Liver (tissue), 9 donors: Measurements from ENCODE around the gene PROB1. TPM values are rescaled to one million over a fixed set of nuclear protein-coding genes. Genes with fewer than 3 reads are reported as not detected.

Source experiments
- DNase-seq: peaks from one replicate; pipeline ENCODE4 v3.0.0-alpha.2; 2017; ENCODE audit warnings: low spot score
- H3K27ac ChIP-seq, 2 donors: one replicate each; pipeline ENCODE4 v1.7.0; 2013; ENCODE audit warnings: inconsistent platforms in 2 of 2, low read length in 2 of 2, control low read depth in 1 of 2, low read depth in 1 of 2, mild to moderate bottlenecking in 1 of 2
- H3K27me3 ChIP-seq, 4 donors: one replicate each; pipeline versions ENCODE4 v1.6.1 to v1.7.0; 2013; ENCODE audit warnings: low read length in 3 of 4, inconsistent platforms in 1 of 4, mild to moderate bottlenecking in 1 of 4, moderate library complexity in 1 of 4; ENCODE audit not compliant: control insufficient read depth in 4 of 4, insufficient read depth in 4 of 4
- H3K36me3 ChIP-seq, 4 donors: one replicate each; pipeline versions ENCODE4 v1.6.1 to v1.7.0; 2013; ENCODE audit warnings: low read length in 3 of 4, mild to moderate bottlenecking in 3 of 4, low read depth in 1 of 4, moderate library complexity in 1 of 4; ENCODE audit not compliant: control insufficient read depth in 4 of 4, insufficient read depth in 3 of 4
- H3K4me1 ChIP-seq, 4 donors: one replicate each; pipeline versions ENCODE4 v1.6.1 to v1.7.0; 2013; ENCODE audit warnings: low read length in 3 of 4, mild to moderate bottlenecking in 3 of 4, moderate library complexity in 1 of 4; ENCODE audit not compliant: control insufficient read depth in 4 of 4, insufficient read depth in 4 of 4
- H3K4me3 ChIP-seq, 3 donors: one replicate each; pipeline versions ENCODE4 v1.6.1 to v1.7.0; 2013; ENCODE audit warnings: low read length in 3 of 3, control low read depth in 1 of 3, low read depth in 1 of 3, mild to moderate bottlenecking in 1 of 3
- H3K9ac ChIP-seq, 2 donors: one replicate each; pipeline ENCODE4 v1.7.0; 2013; ENCODE audit warnings: low read length in 2 of 2, mild to moderate bottlenecking in 2 of 2, moderate library complexity in 2 of 2, control low read depth in 1 of 2, low read depth in 1 of 2
- H3K9me3 ChIP-seq, 4 donors: one replicate each; pipeline versions ENCODE4 v1.6.1 to v1.7.0; 2013; ENCODE audit warnings: low read length in 3 of 4; ENCODE audit not compliant: control insufficient read depth in 4 of 4
- CTCF ChIP-seq: fragments of 150-350 bp; IDR thresholded peaks from 2 replicates; pipeline ENCODE4 v1.5.1; 2017; ENCODE audit warnings: improper control_type of control experiment, low read depth, low read length; ENCODE audit not compliant: missing input control
- EGR1 ChIP-seq, 2 donors: IDR thresholded peaks; 2 replicates each; pipeline ENCODE4 v1.6.1; 2016 to 2018; ENCODE audit warnings: antibody characterized with exemption in 2 of 2, low read depth in 2 of 2
- FOXA1 ChIP-seq: IDR thresholded peaks from 2 replicates; pipeline ENCODE4 v1.6.1; 2016; ENCODE audit warnings: antibody characterized with exemption
- FOXA2 ChIP-seq: IDR thresholded peaks from 2 replicates; pipeline ENCODE4 v1.6.1; 2016; ENCODE audit warnings: antibody characterized with exemption
- GABPA ChIP-seq, 2 donors: IDR thresholded peaks in 1 of 2; conservative IDR thresholded peaks in 1 of 2; 2 replicates each; pipeline ENCODE4 v1.6.1; 2016; ENCODE audit warnings: antibody characterized with exemption in 2 of 2, mild to moderate bottlenecking in 1 of 2, moderate library complexity in 1 of 2
- HNF4A ChIP-seq, 2 donors: conservative IDR thresholded peaks; 2 replicates each; pipeline ENCODE4 v1.6.1; 2016; ENCODE audit warnings: antibody characterized with exemption in 2 of 2, mild to moderate bottlenecking in 2 of 2
- HNF4G ChIP-seq: IDR thresholded peaks from 2 replicates; pipeline ENCODE4 v1.6.1; 2016; ENCODE audit warnings: antibody characterized with exemption
- JUND ChIP-seq, 2 donors: IDR thresholded peaks; 2 replicates each; pipeline ENCODE4 v1.6.1; 2016; ENCODE audit warnings: antibody characterized with exemption in 2 of 2
- MAX ChIP-seq: IDR thresholded peaks from 2 replicates; pipeline ENCODE4 v1.6.1; 2016; ENCODE audit warnings: antibody characterized with exemption
- NR2F2 ChIP-seq: IDR thresholded peaks from 2 replicates; pipeline ENCODE4 v1.6.1; 2016; ENCODE audit warnings: antibody characterized with exemption
- RAD21 ChIP-seq, 2 donors: IDR thresholded peaks; 2 replicates each; pipeline ENCODE4 v1.6.1; 2016; ENCODE audit warnings: antibody characterized with exemption in 2 of 2, mild to moderate bottlenecking in 2 of 2
- REST ChIP-seq: IDR thresholded peaks from 2 replicates; pipeline ENCODE4 v1.6.1; 2016; ENCODE audit warnings: antibody characterized with exemption, mild to moderate bottlenecking
- SP1 ChIP-seq: IDR thresholded peaks from 2 replicates; pipeline ENCODE4 v1.6.1; 2018; ENCODE audit warnings: antibody characterized with exemption, mild to moderate bottlenecking
- TAF1 ChIP-seq: conservative IDR thresholded peaks from 2 replicates; pipeline ENCODE4 v1.6.1; 2016; ENCODE audit warnings: antibody characterized with exemption, mild to moderate bottlenecking
- YY1 ChIP-seq: IDR thresholded peaks from 2 replicates; pipeline ENCODE4 v1.6.1; 2016; ENCODE audit warnings: antibody characterized with exemption, mild to moderate bottlenecking
- ZBTB33 ChIP-seq: IDR thresholded peaks from 2 replicates; pipeline ENCODE4 v1.6.1; 2016; ENCODE audit warnings: antibody characterized with exemption
- WGBS: extraction: QIAGEN DNeasy Blood & Tissue Kit; methylation state at CpG from one replicate; pipeline ENCODE4 v1.1.7; 2013; 5-methylcytosine and 5-hydroxymethylcytosine counted together
- polyA plus RNA-seq, 2 donors: library from polyadenylated mRNA; stranded (reverse) in 1 of 2; unstranded in 1 of 2; fragments of 200-250 nt in 1 of 2; fragments of >200 nt in 1 of 2; fragmentation: Nextera tagmentation in 1 of 2; extraction: Ambion mirVana in 1 of 2; gene quantifications; one replicate each; pipeline versions ENCODE4 v1.2.1 to v1.2.3, GENCODE V29; 2013 to 2015
- total RNA-seq, 2 donors: library from RNA; depleted of rRNA; stranded (reverse); fragments of >200 nt; gene quantifications; one replicate each; pipeline ENCODE4 v1.2.3, GENCODE V29; 2014
- donor health status: healthy.
- donor health status: healthy.
- donor health status: healthy.
- donor health status: healthy.
- donor health status: healthy.

The PROB1 gene
- total and polyA plus RNA-seq, 4 donors = 0.04 to 0.67 (median 0.34) TPM

- TF ChIP-seq GABPA (IDR thresholded peaks at IDR 0.05 in 1 of 2, conservative IDR thresholded peaks at IDR 0.05 in 1 of 2) = no peak
Measured at GRCh38 chr5:139364466-139364865, 30.4 kb downstream of the PROB1 start (continued).

- Histone ChIP-seq H3K9me3 (no peaks in the 10 kb centered on the region), H3K36me3 (peaks cover 16 to 40% (median 29%) of the 10 kb centered on the region in 4 donors)
- TF ChIP-seq RAD21 (IDR thresholded peaks at IDR 0.05) (no peak), ZBTB33 (no peak), HNF4G (no peak), HNF4A (conservative IDR thresholded peaks at IDR 0.05) (no peak), FOXA1 (no peak), YY1 (no peak)
Measured at GRCh38 chr5:139363937-139364336, 31.0 kb downstream of the PROB1 start.

GRCh38 chr5:139361835-139362429, 33.0 kb downstream of the PROB1 start:
- 86% methylated on average over 6 of the region's 6 CpGs for WGBS
- H3K36me3 ChIP-seq = peaks cover 14 to 26% (median 22%) of the 10 kb centered on the region in 4 donors
- TF ChIP-seq MAX = no peak
- no peak for TF ChIP-seq YY1
- no peak for TF ChIP-seq FOXA1
- no peak for TF ChIP-seq SP1
- TF ChIP-seq NR2F2 = no peak
- TF ChIP-seq ZBTB33 = no peak
- TF ChIP-seq HNF4G = no peak
- TF ChIP-seq EGR1 (IDR thresholded peaks at IDR 0.05; ENCODE audit: low read depth in 2 of 2) = no peak
- H3K4me3 ChIP-seq = no peak overlapping the region
- no peak for DNase-seq
- no peaks in the 10 kb centered on the region for H3K4me1 ChIP-seq
- no peaks in the 10 kb centered on the region for H3K27me3 ChIP-seq
- no peak overlapping the region for H3K9ac ChIP-seq
- no peak overlapping the region for H3K27ac ChIP-seq
- no peaks in the 10 kb centered on the region for H3K9me3 ChIP-seq

More at GRCh38 chr5:139363937-139364336, 31.0 kb downstream of the PROB1 start:
- H3K9ac ChIP-seq = no peak overlapping the region
- H3K4me3 ChIP-seq = no peak overlapping the region
- H3K27ac ChIP-seq = no peak overlapping the region
- DNase-seq = no peak
- 80% methylated on average over 2 of the region's 2 CpGs for WGBS
- no peaks in the 10 kb centered on the region for H3K4me1 ChIP-seq
- no peaks in the 10 kb centered on the region for H3K27me3 ChIP-seq

- H3K27me3 ChIP-seq = no peaks in the 10 kb centered on the region
- no peaks in the 10 kb centered on the region for H3K9me3 ChIP-seq
- DNase-seq = no peak
- peaks cover 2 to 11% (median 10%) of the 10 kb centered on the region in 4 donors for H3K36me3 ChIP-seq
- H3K27ac ChIP-seq = no peak overlapping the region
- no peak overlapping the region for H3K9ac ChIP-seq
- no peak overlapping the region for H3K4me3 ChIP-seq
- H3K4me1 ChIP-seq = no peaks in the 10 kb centered on the region
- WGBS = 97% methylated on average over 4 of the region's 4 CpGs
- no peak for TF ChIP-seq FOXA1
- TF ChIP-seq FOXA2 = no peak
- TF ChIP-seq HNF4A (conservative IDR thresholded peaks at IDR 0.05) = no peak
- TF ChIP-seq JUND (IDR thresholded peaks at IDR 0.05) = no peak
- TF ChIP-seq MAX = no peak
- TF ChIP-seq CTCF = no peak
- no peak for TF ChIP-seq SP1
- TF ChIP-seq TAF1 = no peak
- no peak for TF ChIP-seq REST
Measured at GRCh38 chr5:139360384-139360783, 34.5 kb downstream of the PROB1 start.
